GM12864 (cell line): ENCODE measurements around the gene P2RY2.
"Not testable (repeated sequence)": the region's sequence is repeated elsewhere in the genome, so short reads cannot be mapped to it uniquely, and the experiment has no call there.

Experiments used
- DNase-seq: peaks from one replicate; pipeline ENCODE4 v3.0.0-alpha.2; 2011; ENCODE audit warnings: low read depth
- H3K4me3 ChIP-seq: 2 replicates; pipeline ENCODE4 v1.5.1; 2011; ENCODE audit warnings: mild to moderate bottlenecking, low read depth, low read length, control low read depth
- CTCF ChIP-seq: IDR thresholded peaks from 2 replicates; pipeline ENCODE4 v1.5.1; 2011; ENCODE audit warnings: low read depth, mild to moderate bottlenecking, moderate library complexity, low read length, control low read depth, inconsistent platforms; ENCODE audit errors: missing control alignments

P2RY2 gene

DNA sequence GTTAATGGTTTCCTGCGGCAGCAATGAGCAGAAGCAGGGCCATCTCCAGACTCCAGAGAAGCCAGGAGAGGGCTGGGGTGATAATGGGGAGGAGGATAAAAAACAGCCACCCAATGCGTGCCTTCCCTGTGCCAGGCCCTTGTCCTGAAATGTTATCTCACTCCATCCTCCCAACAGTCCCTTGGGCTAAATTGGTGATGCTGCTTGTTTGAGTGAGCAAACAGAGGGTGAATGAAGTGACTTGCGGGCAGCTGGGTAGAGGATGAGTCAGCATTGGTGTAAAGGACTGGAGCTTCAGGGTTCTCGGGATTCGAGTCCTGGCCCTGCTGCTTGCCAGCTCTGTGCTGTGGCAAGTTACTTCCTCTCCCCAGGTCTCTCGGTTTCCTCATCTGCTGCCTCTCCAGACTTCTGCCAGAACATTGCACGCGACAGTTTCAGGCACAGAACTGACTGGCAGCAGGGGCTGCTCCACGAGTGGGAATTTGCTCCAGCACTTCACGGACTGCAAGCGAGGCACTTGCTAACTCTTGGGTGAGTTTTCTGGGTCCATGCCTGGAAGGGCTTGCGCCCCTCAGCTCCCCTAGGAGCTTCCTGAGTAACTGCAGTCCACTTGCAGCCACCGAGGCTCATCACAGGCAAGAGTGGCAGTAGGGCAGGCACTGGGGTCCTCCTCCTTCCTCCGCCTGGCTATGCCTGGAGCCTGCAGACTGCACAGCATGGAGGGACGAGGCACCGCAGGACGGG, 54.0 kb downstream of the P2RY2 start, which contains the start of gene P2RY6:
P2RY6 (plus strand) TSS at position 403 of the 744 bp plus-strand sequence. CDS start 24,181 bp downstream, outside the sequence.
- no peak for TF ChIP-seq CTCF
- no peak within 1 kb of the TSS for H3K4me3 ChIP-seq
- DNase-seq: no peak

- no peak for TF ChIP-seq CTCF
- H3K4me3 ChIP-seq: no peak overlapping the region
- no peak for DNase-seq
Observed at GRCh38 chr11:73272680-73273038, 54.6 kb downstream of the P2RY2 start.

GRCh38 chr11:73273222-73273895, 55.3 kb downstream of the P2RY2 start:
- TF ChIP-seq CTCF: no peak
- no peak for DNase-seq
- H3K4me3 ChIP-seq: no peak overlapping the region

DNA sequence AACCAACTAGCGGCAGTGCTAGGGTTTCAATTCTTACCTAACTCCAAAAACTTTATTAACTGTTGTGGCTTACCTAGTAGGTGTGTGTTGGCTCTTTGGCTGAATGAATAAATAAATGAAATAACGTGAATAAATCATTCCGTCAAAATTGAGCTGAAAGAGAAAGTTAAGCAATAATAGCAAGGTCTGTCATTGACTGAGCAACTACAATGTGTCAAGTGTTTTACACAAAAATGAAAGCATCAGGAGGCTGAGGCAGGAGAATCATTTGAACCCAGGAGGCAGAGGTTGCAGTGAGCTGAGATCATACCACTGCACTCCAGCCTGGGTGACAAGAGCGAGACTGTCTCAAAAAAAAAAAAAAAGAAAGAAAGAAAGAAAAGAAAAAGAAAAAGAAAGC, 56.1 kb downstream of the P2RY2 start:
- not testable (repeated sequence) for H3K4me3 ChIP-seq

DNA sequence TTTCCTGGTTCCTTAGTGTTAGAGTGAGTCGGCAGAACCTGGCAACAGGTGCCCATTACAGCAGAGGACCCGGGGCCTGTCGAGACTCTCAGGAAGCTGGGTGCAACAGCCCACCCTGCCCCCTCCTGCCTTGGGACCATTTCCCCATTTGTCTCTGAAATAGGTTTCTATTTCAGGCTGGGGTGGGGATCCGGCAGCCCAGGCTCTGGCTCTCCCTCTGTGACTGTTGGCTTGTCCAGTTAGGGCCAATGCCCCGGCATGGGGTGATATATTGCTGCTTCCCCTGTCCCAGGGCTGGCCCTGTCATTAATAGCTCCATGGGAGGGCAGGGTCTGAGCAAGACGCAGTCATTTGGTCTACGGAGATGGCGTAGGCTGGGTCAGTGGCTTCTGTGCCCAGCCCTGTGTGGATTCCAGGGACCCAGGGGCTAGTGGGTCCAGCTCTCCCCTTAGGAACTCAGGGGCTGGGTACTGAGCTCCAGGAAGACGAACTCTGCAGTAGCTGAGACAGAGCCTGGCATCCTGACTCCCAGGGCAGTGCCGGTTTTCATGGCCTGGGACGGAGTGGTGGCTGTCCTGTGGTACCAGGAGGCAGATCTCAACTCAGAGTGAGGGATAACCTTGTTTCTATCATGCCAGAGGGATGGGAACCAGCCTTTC, 56.8 kb downstream of the P2RY2 start:
- H3K4me3 ChIP-seq: no peak overlapping the region
- DNase-seq: no peak
- no peak for TF ChIP-seq CTCF

More for the DNA sequence above, 56.1 kb downstream of the P2RY2 start:
- DNase-seq: not testable (repeated sequence)

DNA sequence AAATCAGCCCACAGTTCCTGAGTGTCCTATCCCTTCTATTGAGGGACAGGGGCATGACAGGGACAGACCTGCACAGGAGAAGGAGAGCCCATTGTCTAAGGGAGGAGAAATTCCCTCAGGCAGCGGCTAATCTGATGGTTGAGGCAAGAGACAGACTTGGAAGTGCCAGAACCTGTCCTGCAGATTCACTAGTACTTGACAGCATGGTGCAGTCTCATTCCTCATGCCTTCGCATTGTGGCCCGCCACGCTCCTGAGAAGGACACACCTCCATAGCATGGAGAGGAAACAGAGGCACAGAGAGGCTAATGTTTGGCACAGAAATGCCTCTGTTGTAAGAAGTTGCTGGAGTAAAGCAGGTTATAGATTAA, 57.3 kb downstream of the P2RY2 start:
- no peak for DNase-seq
- no peak for TF ChIP-seq CTCF
- no peak overlapping the region for H3K4me3 ChIP-seq

GRCh38 chr11:73277467-73277866, 59.4 kb downstream of the P2RY2 start:
- DNase-seq: no peak
- H3K4me3 ChIP-seq: no peak overlapping the region
- TF ChIP-seq CTCF: no peak
